Measurements from ENCODE around the gene REXO1.
"Not testable (repeated sequence)": the region's sequence is repeated elsewhere in the genome, so short reads cannot be mapped to it uniquely, and the experiment has no call there.

- TF ChIP-seq POLR2A (IDR thresholded peaks at IDR 0.05; ENCODE audit: low read length); GATA1 (IDR thresholded peaks at IDR 0.05; ENCODE audit: low read depth, low read length): not testable (repeated sequence)
These were observed 31.7 kb upstream of the REXO1 start for GRCh38 chr19:1879982-1880381.

All from erythroblast (primary cell).